OCI-LY7 (cell line): ENCODE measurements around the gene GLI3. TPM values are rescaled to one million over a fixed set of nuclear protein-coding genes. Genes with fewer than 3 reads are reported as not detected.

Source experiments
- BruUV-seq: library from RNA; stranded (reverse); fragments of 400-500 nt; replicated peaks from 2 replicates; lab custom pipeline; 2021; lab: Mats Ljungman, UMichigan
- CTCF ChIA-PET: fragments of 300-600 bp; sonication (Branson Sonifier 250); formaldehyde crosslinking; loops from one replicate; lab custom pipeline; 2022; ENCODE audit warnings: antibody characterized with exemption; ENCODE audit not compliant: unreplicated experiment; lab: Charles Lee
- POLR2A ChIA-PET: fragments of 300-600 bp; sonication (Branson Sonifier 250); formaldehyde crosslinking; loops from one replicate; lab custom pipeline; 2022; ENCODE audit warnings: antibody characterized with exemption; lab: Charles Lee
- DNase-seq: peaks from one replicate; pipeline ENCODE4 v3.0.0-alpha.2; 2015; ENCODE audit warnings: low spot score
- H2AFZ ChIP-seq: fragments of 200-600 bp; sonication (generic), shearing (Covaris generic); 2 replicates; pipeline ENCODE4 v1.6.1; 2014; ENCODE audit warnings: mild to moderate bottlenecking, antibody characterized with exemption, low read length, moderate library complexity
- H3K27ac ChIP-seq: fragments of 200-600 bp; sonication (generic); 2 replicates; pipeline ENCODE4 v1.5.1; 2014; ENCODE audit warnings: mixed run types, low read depth, mild to moderate bottlenecking, moderate library complexity, low read length, inconsistent platforms; ENCODE audit not compliant: poor library complexity, severe bottlenecking
- H3K36me3 ChIP-seq: fragments of 200-600 bp; sonication (generic); 2 replicates; pipeline ENCODE4 v1.6.1; 2014; ENCODE audit warnings: mild to moderate bottlenecking, antibody characterized with exemption, low read length, moderate library complexity, mixed read lengths; ENCODE audit not compliant: insufficient read depth
- H3K4me1 ChIP-seq: fragments of 200-600 bp; sonication (generic); 2 replicates; pipeline ENCODE4 v1.5.1; 2014; ENCODE audit warnings: mild to moderate bottlenecking, low read length; ENCODE audit not compliant: insufficient read depth, poor library complexity, severe bottlenecking
- H3K4me2 ChIP-seq: fragments of 200-600 bp; sonication (generic); 2 replicates; pipeline ENCODE4 v1.6.1; 2014; ENCODE audit warnings: mild to moderate bottlenecking, low read length
- H3K4me3 ChIP-seq: fragments of 200-600 bp; sonication (generic); 2 replicates; pipeline ENCODE4 v1.5.1; 2014; ENCODE audit warnings: mild to moderate bottlenecking, low read depth, low read length; ENCODE audit not compliant: poor library complexity, severe bottlenecking
- H3K79me2 ChIP-seq: fragments of 200-600 bp; sonication (generic); 2 replicates; pipeline ENCODE4 v1.6.1; 2016; ENCODE audit warnings: low read depth, mild to moderate bottlenecking, low read length, moderate library complexity, mixed read lengths; ENCODE audit not compliant: insufficient read depth
- H3K9me2 ChIP-seq: fragments of 200-600 bp; sonication (generic); 2 replicates; pipeline ENCODE4 v1.6.1; 2016; ENCODE audit warnings: mild to moderate bottlenecking, low read length, mixed read lengths; ENCODE audit not compliant: insufficient read depth
- H3K9me3 ChIP-seq: fragments of 200-600 bp; sonication (generic); 2 replicates; pipeline ENCODE4 v1.6.1; 2014; ENCODE audit warnings: mild to moderate bottlenecking, mixed run types, low read length, mixed read lengths
- H4K20me1 ChIP-seq: fragments of 200-600 bp; sonication (generic); 2 replicates; pipeline ENCODE4 v1.6.1; 2014; ENCODE audit warnings: mild to moderate bottlenecking, antibody characterized with exemption, low read length, moderate library complexity, mixed read lengths; ENCODE audit not compliant: insufficient read depth
- CTCF ChIP-seq: fragments of 200-600 bp; sonication (generic); conservative IDR thresholded peaks from 2 replicates; pipeline ENCODE4 v1.5.1; 2014; ENCODE audit warnings: mild to moderate bottlenecking, antibody characterized with exemption, low read length, moderate library complexity, mixed read lengths
- EZH2phosphoT487 ChIP-seq: fragments of 200-600 bp; sonication (generic); IDR thresholded peaks from 2 replicates; pipeline ENCODE4 v1.6.1; 2018; ENCODE audit warnings: low read depth, borderline replicate concordance, mild to moderate bottlenecking, mixed run types, antibody characterized with exemption, low read length, moderate library complexity, mixed read lengths
- intact Hi-C: fragments of 100-400 bp; cut with micrococcal nuclease; formaldehyde crosslinking; loops from one replicate; pipeline ENCODE4 v1.10.0; 2022; ENCODE audit not compliant: unreplicated experiment
- total RNA-seq, 2 experiments: library from RNA; depleted of rRNA in 1 of 2; stranded (reverse); fragments of >200 nt in 1 of 2; shearing (Covaris generic) in 1 of 2; gene quantifications; 2 replicates each; pipeline ENCODE4 v1.2.3, GENCODE V29; 2014 to 2022

Gene GLI3
- total RNA-seq, 2 experiments from 2014 or later, result not detected

DNA sequence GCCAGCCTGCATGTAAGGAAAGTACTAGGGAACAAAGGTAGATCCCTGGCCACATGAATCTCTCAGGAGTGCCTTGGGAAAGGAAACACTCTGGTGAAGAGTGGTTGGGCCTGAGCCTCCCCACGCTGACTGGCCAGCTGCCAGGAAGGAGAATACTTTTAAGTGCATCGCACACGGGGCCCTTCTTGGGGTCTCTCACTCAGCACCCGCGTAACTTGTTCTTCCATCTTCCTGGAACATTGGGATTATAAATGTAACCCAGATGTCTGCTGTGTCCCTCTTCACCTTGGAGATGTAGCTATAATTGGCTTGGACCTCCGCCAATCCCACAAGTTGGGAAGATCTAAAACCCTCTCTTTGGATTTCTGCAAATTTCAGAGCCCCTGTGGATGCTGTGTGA, 4.4 kb upstream of the GLI3 start:
- no peak overlapping the region for H3K27ac ChIP-seq
- no peak overlapping the region for H3K4me3 ChIP-seq
- BruUV-seq, result no TSS peak
- intact Hi-C loops, result no loop called here
- TF ChIP-seq EZH2phosphoT487 (no peak), CTCF (no peak)
- H3K4me2 ChIP-seq, result no peak overlapping the region
- H3K9me2 ChIP-seq, result no peaks in the 10 kb centered on the region
- no peaks in the 10 kb centered on the region for H3K9me3 ChIP-seq
- H4K20me1 ChIP-seq, result no peaks in the 10 kb centered on the region
- no peaks in the 10 kb centered on the region for H3K4me1 ChIP-seq
- ChIA-PET POLR2A (no interaction called here), CTCF (no interaction called here)
- H3K36me3 ChIP-seq, result no peaks in the 10 kb centered on the region
- no peaks in the 10 kb centered on the region for H3K79me2 ChIP-seq
- DNase-seq, result no peak
- H2AFZ ChIP-seq, result no peak overlapping the region

- H3K36me3 ChIP-seq, result no peaks in the 10 kb centered on the region
- H3K4me2 ChIP-seq, result no peak overlapping the region
- ChIA-PET CTCF (no interaction called here), POLR2A (no interaction called here)
- no peaks in the 10 kb centered on the region for H4K20me1 ChIP-seq
- no peak overlapping the region for H3K4me3 ChIP-seq
- H3K79me2 ChIP-seq, result no peaks in the 10 kb centered on the region
- no peaks in the 10 kb centered on the region for H3K9me2 ChIP-seq
- H3K4me1 ChIP-seq, result no peaks in the 10 kb centered on the region
- no peaks in the 10 kb centered on the region for H3K9me3 ChIP-seq
- no peak for TF ChIP-seq EZH2phosphoT487
- no peak for TF ChIP-seq CTCF
- no peak overlapping the region for H3K27ac ChIP-seq
- BruUV-seq, result no TSS peak
- intact Hi-C loops, result no loop called here
- DNase-seq, result no peak
- H2AFZ ChIP-seq, result no peak overlapping the region
Observed at GRCh38 chr7:42240416-42240815, 3.4 kb upstream of the GLI3 start.

- Histone ChIP-seq H4K20me1 (no peaks in the 10 kb centered on the region), H3K9me3 (no peaks in the 10 kb centered on the region), H3K36me3 (no peaks in the 10 kb centered on the region), H3K4me1 (no peaks in the 10 kb centered on the region), H3K9me2 (no peaks in the 10 kb centered on the region), H3K4me2 (no peak overlapping the region), H3K4me3 (no peak overlapping the region), H2AFZ (no peak overlapping the region), H3K27ac (no peak overlapping the region), H3K79me2 (no peaks in the 10 kb centered on the region)
- ChIA-PET CTCF (interaction anchor here (0.6 kb wide), 1 partner anchor 43 kb away, joined by 3 read pairs; no protein-coding TSS in a partner anchor), POLR2A (no interaction called here)
- BruUV-seq, result no TSS peak
- intact Hi-C loops, result no loop called here
- DNase-seq, result no peak
- TF ChIP-seq EZH2phosphoT487, result no peak
- TF ChIP-seq CTCF, result no peak
Observed at GRCh38 chr7:42238709-42239366, 1.8 kb upstream of the GLI3 start.
